GM12874 (cell line): Measurements from ENCODE around the gene GAB4.

Experiments used
- CTCF ChIP-seq: IDR thresholded peaks from 2 replicates; pipeline ENCODE4 v1.5.1; 2011; ENCODE audit warnings: low read depth, mild to moderate bottlenecking, control low read depth, low read length, moderate library complexity; ENCODE audit not compliant: insufficient read depth

Gene GAB4

GRCh38 chr22:16968218-16968595, 39.8 kb downstream of the GAB4 start:
- no peak for TF ChIP-seq CTCF

- no peak for TF ChIP-seq CTCF
Measured at GRCh38 chr22:16967453-16968217, 40.4 kb downstream of the GAB4 start.

- TF ChIP-seq CTCF = no peak
Measured at GRCh38 chr22:16966251-16966650, 41.8 kb downstream of the GAB4 start.

- TF ChIP-seq CTCF = no peak
Measured at GRCh38 chr22:16965560-16965959, 42.5 kb downstream of the GAB4 start.

- TF ChIP-seq CTCF = no peak
Measured at GRCh38 chr22:16965083-16965482, 42.9 kb downstream of the GAB4 start.

GRCh38 chr22:16964366-16964765, 43.7 kb downstream of the GAB4 start:
- no peak for TF ChIP-seq CTCF

GRCh38 chr22:16963189-16963945, 44.7 kb downstream of the GAB4 start:
- no peak for TF ChIP-seq CTCF
